Body of pancreas (tissue), 4 donors: ENCODE data around the gene SRD5A1.

Experiments
- CTCF ChIP-seq, 7 experiments: fragments of 450-650 bp in 4 of 7; fragments of 200-600 bp in 3 of 7; sonication (generic) in 3 of 7; IDR thresholded peaks; one replicate each; pipeline ENCODE4 v1.5.1; 2016 to 2019; ENCODE audit warnings: antibody characterized with exemption in 7 of 7
- POLR2A ChIP-seq, 3 donors: fragments of 450-650 bp; IDR thresholded peaks; one replicate each; pipeline ENCODE4 v1.6.1; 2016; ENCODE audit warnings: antibody characterized with exemption in 3 of 3, mild to moderate bottlenecking in 2 of 3

- TF ChIP-seq POLR2A (IDR thresholded peaks at IDR 0.05) (no peak), CTCF (IDR thresholded peaks at IDR 0.05) (no peak)
These were observed 37.8 kb upstream of the SRD5A1 start for GRCh38 chr5:6595405-6595804.
